ENCODE results near the gene ANTXR2.

Gene ANTXR2

GRCh38 chr4:80014531-80014930, 58.5 kb downstream of the ANTXR2 start:
- TF ChIP-seq CTCF (conservative IDR thresholded peaks at IDR 0.05; ENCODE audit: low read depth), result no peak
- CTCF ChIA-PET, result no interaction called here

GRCh38 chr4:80012291-80012690, 60.7 kb downstream of the ANTXR2 start:
- no peak overlapping the region for H3K27ac ChIP-seq
- POLR2A ChIA-PET (ENCODE audit: low non-redundant PET), result no interaction called here
- no peak for DNase-seq (ENCODE audit: low spot score)
- CTCF ChIA-PET, result interaction anchor here (0.7 kb wide), 1 partner anchor 326 kb away, joined by 9 read pairs; no protein-coding TSS in a partner anchor
- no peak for TF ChIP-seq CTCF (conservative IDR thresholded peaks at IDR 0.05; ENCODE audit: low read depth)

More at GRCh38 chr4:80014531-80014930, 58.5 kb downstream of the ANTXR2 start:
- POLR2A ChIA-PET (ENCODE audit: low non-redundant PET), result no interaction called here
- DNase-seq (ENCODE audit: low spot score), result no peak
- no peak overlapping the region for H3K27ac ChIP-seq

- CTCF ChIA-PET, result no interaction called here
Observed at GRCh38 chr4:80011636-80012236, 61.3 kb downstream of the ANTXR2 start.

GRCh38 chr4:80010316-80010715, 62.7 kb downstream of the ANTXR2 start:
- TF ChIP-seq CTCF (conservative IDR thresholded peaks at IDR 0.05; ENCODE audit: low read depth), result no peak

More at GRCh38 chr4:80011636-80012236, 61.3 kb downstream of the ANTXR2 start:
- POLR2A ChIA-PET (ENCODE audit: low non-redundant PET), result no interaction called here
- no peak for DNase-seq (ENCODE audit: low spot score)
- no peak overlapping the region for H3K27ac ChIP-seq
- TF ChIP-seq CTCF (conservative IDR thresholded peaks at IDR 0.05; ENCODE audit: low read depth), result no peak

GRCh38 chr4:80009806-80010205, 63.2 kb downstream of the ANTXR2 start:
- POLR2A ChIA-PET (ENCODE audit: low non-redundant PET), result no interaction called here
- TF ChIP-seq CTCF (conservative IDR thresholded peaks at IDR 0.05; ENCODE audit: low read depth), result no peak
- DNase-seq (ENCODE audit: low spot score), result no peak
- CTCF ChIA-PET, result no interaction called here
- H3K27ac ChIP-seq, result no peak overlapping the region

More at GRCh38 chr4:80010316-80010715, 62.7 kb downstream of the ANTXR2 start:
- DNase-seq (ENCODE audit: low spot score), result no peak
- no peak overlapping the region for H3K27ac ChIP-seq
- CTCF ChIA-PET, result no interaction called here
- POLR2A ChIA-PET (ENCODE audit: low non-redundant PET), result no interaction called here

GRCh38 chr4:80008971-80009370, 64.1 kb downstream of the ANTXR2 start:
- no peak overlapping the region for H3K27ac ChIP-seq
- CTCF ChIA-PET, result no interaction called here
- DNase-seq (ENCODE audit: low spot score), result no peak
- POLR2A ChIA-PET (ENCODE audit: low non-redundant PET), result no interaction called here
- no peak for TF ChIP-seq CTCF (conservative IDR thresholded peaks at IDR 0.05; ENCODE audit: low read depth)
